ENCODE results near the gene CHST11.

The CHST11 gene

DNA sequence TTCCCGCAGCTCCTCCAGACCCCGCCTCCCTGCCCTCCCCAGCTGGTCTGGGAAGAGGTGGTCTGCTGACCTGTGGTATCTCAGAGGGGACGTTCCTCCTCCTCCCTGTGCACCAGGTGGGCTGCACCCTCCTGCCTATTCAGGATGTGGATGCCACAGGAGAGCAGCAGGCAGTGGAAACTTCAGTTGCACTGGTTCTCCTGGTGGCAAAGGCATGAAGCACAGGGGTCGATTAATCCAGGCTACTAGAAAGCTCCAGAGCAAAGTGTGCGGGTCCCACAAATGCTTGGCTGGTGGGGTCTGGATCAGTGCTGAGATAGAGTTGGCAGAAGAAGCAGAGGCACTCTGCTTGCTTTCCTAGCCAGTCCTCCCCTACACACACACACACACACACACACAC, 304.3 kb downstream of the CHST11 start:
- H3K27ac ChIP-seq = no peak overlapping the region

DNA sequence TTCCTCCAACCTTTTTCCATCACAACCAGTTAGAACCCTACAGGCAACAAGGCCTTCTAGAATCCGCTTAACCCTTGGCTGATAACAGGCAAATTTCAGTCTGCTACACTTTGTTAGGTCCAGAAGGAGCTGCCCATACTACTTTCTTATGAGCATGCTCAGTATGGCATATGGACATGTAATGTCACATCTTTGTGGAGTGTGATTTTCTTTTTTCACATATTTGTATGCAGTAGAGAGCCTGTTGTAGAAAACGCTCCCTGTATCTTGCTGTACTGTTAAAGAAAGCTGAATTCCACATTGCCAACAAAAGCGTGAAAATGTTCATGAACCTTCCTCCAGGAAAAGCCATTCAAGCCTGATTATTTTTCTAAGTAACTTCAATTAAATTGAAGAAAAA, 304.9 kb downstream of the CHST11 start:
- no peak for TF ChIP-seq ZFX (IDR thresholded peaks at IDR 0.05; ENCODE audit: borderline replicate concordance)
- TF ChIP-seq, protein P1, sequence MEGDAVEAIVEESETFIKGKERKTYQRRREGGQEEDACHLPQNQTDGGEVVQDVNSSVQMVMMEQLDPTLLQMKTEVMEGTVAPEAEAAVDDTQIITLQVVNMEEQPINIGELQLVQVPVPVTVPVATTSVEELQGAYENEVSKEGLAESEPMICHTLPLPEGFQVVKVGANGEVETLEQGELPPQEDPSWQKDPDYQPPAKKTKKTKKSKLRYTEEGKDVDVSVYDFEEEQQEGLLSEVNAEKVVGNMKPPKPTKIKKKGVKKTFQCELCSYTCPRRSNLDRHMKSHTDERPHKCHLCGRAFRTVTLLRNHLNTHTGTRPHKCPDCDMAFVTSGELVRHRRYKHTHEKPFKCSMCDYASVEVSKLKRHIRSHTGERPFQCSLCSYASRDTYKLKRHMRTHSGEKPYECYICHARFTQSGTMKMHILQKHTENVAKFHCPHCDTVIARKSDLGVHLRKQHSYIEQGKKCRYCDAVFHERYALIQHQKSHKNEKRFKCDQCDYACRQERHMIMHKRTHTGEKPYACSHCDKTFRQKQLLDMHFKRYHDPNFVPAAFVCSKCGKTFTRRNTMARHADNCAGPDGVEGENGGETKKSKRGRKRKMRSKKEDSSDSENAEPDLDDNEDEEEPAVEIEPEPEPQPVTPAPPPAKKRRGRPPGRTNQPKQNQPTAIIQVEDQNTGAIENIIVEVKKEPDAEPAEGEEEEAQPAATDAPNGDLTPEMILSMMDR (IDR thresholded peaks at IDR 0.05) = no peak
- no peak overlapping the region for H3K27ac ChIP-seq

More for the DNA sequence above, 304.3 kb downstream of the CHST11 start:
- TF ChIP-seq ZFX (IDR thresholded peaks at IDR 0.05; ENCODE audit: borderline replicate concordance) = no peak
- TF ChIP-seq, protein P1 (IDR thresholded peaks at IDR 0.05) = no peak

DNA sequence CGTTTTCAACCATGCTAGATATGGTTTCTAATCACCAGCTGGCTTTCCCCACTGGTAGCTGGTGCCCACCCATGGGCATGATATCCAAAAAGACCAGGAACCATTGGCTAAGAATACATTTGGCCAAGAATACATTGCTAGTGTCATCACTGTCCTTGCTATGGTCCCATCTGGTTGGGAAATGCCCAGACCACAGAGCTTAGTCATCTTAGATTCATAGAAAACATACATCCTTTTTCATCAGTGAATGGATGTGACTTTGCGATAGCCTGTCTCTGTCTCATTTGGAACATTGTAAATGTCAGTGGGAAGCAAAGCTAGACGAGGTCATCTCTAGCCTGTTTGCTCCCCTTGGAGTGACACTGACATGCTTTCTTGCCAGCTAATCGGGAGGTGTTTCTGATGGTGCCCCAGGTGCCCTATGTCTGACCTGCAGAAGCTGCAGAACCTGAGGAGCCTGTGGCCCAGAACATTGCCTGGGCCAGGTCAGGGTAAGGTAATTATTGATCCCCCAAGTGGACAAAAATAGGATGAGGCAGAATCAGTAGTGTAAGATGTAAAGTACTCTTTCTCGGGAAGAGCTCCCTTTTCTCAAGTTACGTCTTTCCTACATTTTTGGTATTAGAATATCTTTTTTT, 306.5 kb downstream of the CHST11 start:
- no peak for TF ChIP-seq ZFX (IDR thresholded peaks at IDR 0.05; ENCODE audit: borderline replicate concordance)
- TF ChIP-seq, protein P1 (IDR thresholded peaks at IDR 0.05) = no peak

DNA sequence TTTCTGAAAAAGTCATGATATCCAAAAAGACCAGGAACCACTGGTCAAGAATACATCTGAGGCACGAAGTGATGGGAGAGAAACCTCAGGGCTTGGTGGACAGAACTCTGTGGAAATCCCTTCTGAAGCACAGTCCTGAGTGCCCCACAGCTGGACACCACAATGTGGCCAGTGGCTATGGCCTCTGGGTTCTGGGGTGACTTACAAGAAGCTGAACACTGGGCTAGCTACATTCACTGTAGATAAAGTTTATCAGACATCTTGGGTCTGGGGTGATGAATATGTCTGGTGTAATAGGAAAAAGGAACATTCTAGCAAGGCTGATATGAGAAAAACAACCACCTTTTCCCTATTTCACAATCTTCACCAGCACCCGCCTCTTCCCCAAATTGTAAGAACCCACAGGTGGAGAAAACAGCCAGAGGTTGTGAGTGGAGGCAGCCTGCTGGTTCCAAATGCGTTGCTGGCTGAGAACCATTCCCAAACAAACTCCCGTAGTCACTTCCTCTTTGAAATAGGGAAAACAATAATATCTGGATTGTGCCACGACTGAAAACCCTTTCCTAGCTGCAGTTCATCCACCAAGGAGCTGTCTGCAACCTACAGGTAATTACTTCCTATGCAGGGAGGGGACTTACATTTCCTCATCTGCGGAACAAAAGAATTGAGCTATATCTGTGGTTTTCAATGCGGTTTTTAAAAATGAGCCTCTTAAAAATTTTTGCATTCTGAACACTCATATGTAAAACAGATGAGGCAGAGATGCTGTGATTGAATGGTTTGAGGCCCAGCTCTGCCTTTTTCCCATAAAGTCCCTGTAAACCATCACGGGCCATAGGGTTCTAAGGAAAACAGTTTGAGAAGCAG, 307.7 kb downstream of the CHST11 start:
- H3K27ac ChIP-seq = no peak overlapping the region
- TF ChIP-seq, protein P1 (IDR thresholded peaks at IDR 0.05) = no peak
- no peak for TF ChIP-seq ZFX (IDR thresholded peaks at IDR 0.05; ENCODE audit: borderline replicate concordance)

More for the DNA sequence above, 306.5 kb downstream of the CHST11 start:
- H3K27ac ChIP-seq = no peak overlapping the region

DNA sequence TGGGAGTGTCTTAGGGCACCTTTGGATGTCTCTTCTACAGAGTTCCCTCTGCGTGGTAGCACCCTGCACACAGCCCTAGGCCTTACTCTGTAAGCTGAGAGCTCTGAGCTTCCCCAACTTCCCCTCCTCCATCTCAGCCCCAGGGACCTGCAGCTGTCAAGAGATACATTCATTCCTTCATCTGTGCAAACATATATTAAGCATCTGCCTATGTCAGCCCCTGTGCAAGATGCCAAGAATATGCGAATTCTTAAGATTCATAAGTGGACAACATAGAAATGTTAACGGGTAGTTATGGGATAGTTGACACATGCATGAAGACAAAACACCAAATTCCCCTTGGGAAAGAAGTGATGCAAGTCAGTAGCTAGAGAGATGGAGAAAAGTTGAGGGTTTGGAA, 310.5 kb downstream of the CHST11 start:
- TF ChIP-seq, protein P1 (IDR thresholded peaks at IDR 0.05) = no peak
- TF ChIP-seq ZFX (IDR thresholded peaks at IDR 0.05; ENCODE audit: borderline replicate concordance) = no peak

DNA sequence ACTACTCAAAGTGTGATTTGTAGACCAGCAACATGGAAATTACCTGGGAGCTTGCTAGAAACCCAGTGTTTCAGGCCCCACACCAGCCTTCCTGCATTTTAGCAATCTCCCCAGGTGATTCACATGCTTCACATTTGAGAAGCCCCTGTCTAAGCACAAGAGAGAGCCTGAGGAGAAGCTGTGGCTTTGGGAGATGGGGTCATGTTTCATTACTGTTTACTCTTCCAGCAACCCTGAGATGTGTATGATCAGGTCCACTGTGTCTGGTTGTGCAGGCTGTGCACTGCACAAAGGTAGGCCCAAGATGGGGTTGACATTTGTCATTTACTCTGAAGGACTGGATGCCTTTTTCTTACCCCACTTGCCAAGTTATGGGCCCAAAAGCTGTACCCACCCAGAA, 311.3 kb downstream of the CHST11 start:
- TF ChIP-seq, protein P1 (IDR thresholded peaks at IDR 0.05) = no peak
- TF ChIP-seq ZFX (IDR thresholded peaks at IDR 0.05; ENCODE audit: borderline replicate concordance) = no peak

More for the DNA sequence above, 310.5 kb downstream of the CHST11 start:
- no peak overlapping the region for H3K27ac ChIP-seq

DNA sequence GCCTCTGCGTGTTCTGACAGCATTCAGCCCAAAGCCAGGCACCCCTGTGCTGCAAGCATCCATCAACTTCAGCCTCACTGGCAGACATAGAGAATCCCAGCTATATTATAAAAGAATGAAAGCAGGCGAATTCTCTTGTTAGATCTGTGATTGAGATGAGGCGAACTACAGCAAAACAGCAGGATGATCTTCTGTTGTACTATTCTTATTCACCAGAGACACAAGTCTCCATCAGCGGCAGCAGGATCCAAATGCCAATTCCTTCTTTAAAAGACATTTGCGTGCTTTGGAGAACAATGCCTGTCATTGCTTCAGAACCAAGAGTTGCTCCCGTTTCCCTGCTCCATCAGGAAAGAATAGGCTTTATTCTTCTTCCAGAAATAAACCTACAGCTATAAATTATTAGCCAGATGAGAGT, 312.4 kb downstream of the CHST11 start:
- H3K27ac ChIP-seq = no peak overlapping the region
- no peak for TF ChIP-seq ZFX (IDR thresholded peaks at IDR 0.05; ENCODE audit: borderline replicate concordance)
- TF ChIP-seq, protein P1 (IDR thresholded peaks at IDR 0.05) = no peak

More for the DNA sequence above, 311.3 kb downstream of the CHST11 start:
- H3K27ac ChIP-seq = no peak overlapping the region

Measured in 22Rv1 (cell line).